ENCODE data around the gene TRPM4. TPM values are rescaled to one million over a fixed set of nuclear protein-coding genes. Genes with fewer than 3 reads are reported as not detected.
A peak's percentile ranks its signal among the peaks of the same experiment; 100 is the strongest.

TRPM4 gene
- total and polyA plus RNA-seq, 2 of the 13 experiments (the other 11 are each of a cell fraction or from before 2014, with no cell fraction given) = 1.9 to 4.3 TPM

DNA sequence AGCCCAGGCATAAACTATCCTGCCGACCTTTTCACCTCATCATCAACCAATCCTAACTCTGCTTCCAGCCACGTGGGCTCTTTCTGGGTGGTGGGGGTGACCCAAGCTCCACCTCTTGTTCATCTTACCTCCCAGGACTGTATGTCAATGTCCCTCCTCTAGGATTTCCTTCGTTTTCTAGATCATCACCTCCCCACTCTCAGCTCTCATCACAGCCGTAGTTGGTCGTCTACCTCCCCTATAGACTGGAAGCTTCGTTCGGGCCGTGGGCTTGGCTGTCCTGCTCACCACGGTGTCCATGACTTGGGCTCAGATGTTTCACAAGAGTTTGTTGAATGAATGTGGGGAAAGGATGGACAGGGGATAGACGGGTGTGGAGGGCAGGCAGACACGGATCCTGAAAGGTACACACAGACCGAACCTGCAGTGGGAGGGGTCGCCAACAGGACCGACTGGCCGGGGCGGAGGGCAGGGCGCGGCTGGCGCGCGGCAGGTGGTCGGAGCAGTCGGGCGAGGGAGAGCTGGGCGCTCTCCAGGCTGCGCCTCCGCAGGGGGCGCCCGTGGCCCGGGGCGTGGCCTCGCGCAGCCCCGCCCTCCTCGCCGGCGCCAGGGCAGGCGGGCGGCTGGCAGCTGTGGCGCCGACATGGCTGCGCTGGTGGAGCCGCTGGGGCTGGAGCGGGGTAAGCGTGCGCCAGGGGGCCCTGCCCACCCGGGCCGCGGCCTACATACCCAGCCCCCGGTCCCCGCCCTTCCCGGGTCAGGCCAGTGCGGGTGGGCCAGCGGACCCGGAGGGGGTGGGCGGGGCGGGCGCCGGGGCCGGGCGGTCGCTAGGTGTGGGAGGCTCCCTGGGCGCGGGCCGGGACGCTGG is 43.6 kb upstream of the TRPM4 start, which contains the start of gene LIN7B (continued):
- TF ChIP-seq, protein P1, sequence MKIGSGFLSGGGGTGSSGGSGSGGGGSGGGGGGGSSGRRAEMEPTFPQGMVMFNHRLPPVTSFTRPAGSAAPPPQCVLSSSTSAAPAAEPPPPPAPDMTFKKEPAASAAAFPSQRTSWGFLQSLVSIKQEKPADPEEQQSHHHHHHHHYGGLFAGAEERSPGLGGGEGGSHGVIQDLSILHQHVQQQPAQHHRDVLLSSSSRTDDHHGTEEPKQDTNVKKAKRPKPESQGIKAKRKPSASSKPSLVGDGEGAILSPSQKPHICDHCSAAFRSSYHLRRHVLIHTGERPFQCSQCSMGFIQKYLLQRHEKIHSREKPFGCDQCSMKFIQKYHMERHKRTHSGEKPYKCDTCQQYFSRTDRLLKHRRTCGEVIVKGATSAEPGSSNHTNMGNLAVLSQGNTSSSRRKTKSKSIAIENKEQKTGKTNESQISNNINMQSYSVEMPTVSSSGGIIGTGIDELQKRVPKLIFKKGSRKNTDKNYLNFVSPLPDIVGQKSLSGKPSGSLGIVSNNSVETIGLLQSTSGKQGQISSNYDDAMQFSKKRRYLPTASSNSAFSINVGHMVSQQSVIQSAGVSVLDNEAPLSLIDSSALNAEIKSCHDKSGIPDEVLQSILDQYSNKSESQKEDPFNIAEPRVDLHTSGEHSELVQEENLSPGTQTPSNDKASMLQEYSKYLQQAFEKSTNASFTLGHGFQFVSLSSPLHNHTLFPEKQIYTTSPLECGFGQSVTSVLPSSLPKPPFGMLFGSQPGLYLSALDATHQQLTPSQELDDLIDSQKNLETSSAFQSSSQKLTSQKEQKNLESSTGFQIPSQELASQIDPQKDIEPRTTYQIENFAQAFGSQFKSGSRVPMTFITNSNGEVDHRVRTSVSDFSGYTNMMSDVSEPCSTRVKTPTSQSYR (CRISPR knock-in tag; IDR thresholded peaks at IDR 0.05; ENCODE audit: borderline replicate concordance) = 0 out of 2 replicates have a peak, but pooled peaks have one; percentile 7
- peak; percentile 44; the same call in 1 of the 2 replicates for TF ChIP-seq GLI4 (CRISPR knock-in tag; IDR thresholded peaks at IDR 0.05; ENCODE audit: borderline replicate concordance)
- 0 out of 2 replicates have a peak, but pooled peaks have one; percentile 14 for TF ChIP-seq CEBPG (CRISPR knock-in tag; IDR thresholded peaks at IDR 0.05)
- 0 out of 2 replicates have a peak, but pooled peaks have one; percentile 48 for TF ChIP-seq MIER2 (CRISPR knock-in tag; IDR thresholded peaks at IDR 0.05)
- peak; percentile 30; the same call in 1 of the 2 replicates for TF ChIP-seq ELF3 (CRISPR knock-in tag; IDR thresholded peaks at IDR 0.05)
- TF ChIP-seq RORA (CRISPR knock-in tag; IDR thresholded peaks at IDR 0.05) = no peak
- peak; percentile 51 for TF ChIP-seq HNRNPLL (IDR thresholded peaks at IDR 0.05; ENCODE audit: low read depth, low read length, poor library complexity, severe bottlenecking)
- no peak for TF ChIP-seq ZNF570 (CRISPR knock-in tag; IDR thresholded peaks at IDR 0.05; ENCODE audit: borderline replicate concordance)
- 0 out of 2 replicates have a peak, but pooled peaks have one; percentile 14 for TF ChIP-seq ZSCAN25 (CRISPR knock-in tag; IDR thresholded peaks at IDR 0.05)
- peak; percentile 79; the same call in 1 of the 2 replicates for TF ChIP-seq HINFP (CRISPR knock-in tag; IDR thresholded peaks at IDR 0.05; ENCODE audit: low read depth)
- TF ChIP-seq, protein P2, sequence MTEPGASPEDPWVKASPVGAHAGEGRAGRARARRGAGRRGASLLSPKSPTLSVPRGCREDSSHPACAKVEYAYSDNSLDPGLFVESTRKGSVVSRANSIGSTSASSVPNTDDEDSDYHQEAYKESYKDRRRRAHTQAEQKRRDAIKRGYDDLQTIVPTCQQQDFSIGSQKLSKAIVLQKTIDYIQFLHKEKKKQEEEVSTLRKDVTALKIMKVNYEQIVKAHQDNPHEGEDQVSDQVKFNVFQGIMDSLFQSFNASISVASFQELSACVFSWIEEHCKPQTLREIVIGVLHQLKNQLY (CRISPR knock-in tag; IDR thresholded peaks at IDR 0.05) = no peak
- no peak for TF ChIP-seq DR1 (CRISPR knock-in tag; IDR thresholded peaks at IDR 0.05)
- TF ChIP-seq ZNF235 (CRISPR knock-in tag; IDR thresholded peaks at IDR 0.05; ENCODE audit: borderline replicate concordance) = no peak
- no peak for TF ChIP-seq ZKSCAN1 (IDR thresholded peaks at IDR 0.05; ENCODE audit: low read length)
- TF ChIP-seq ZNF761 (CRISPR knock-in tag; conservative IDR thresholded peaks at IDR 0.05) = no peak
- peak; percentile 67; the same call in 1 of the 2 replicates for TF ChIP-seq PATZ1 (CRISPR knock-in tag; IDR thresholded peaks at IDR 0.05)
- TF ChIP-seq MAZ (IDR thresholded peaks at IDR 0.05; ENCODE audit: borderline replicate concordance, low read depth, low read length) = 0 out of 2 replicates have a peak, but pooled peaks have one; percentile 40
- TF ChIP-seq MAZ (CRISPR knock-in tag; IDR thresholded peaks at IDR 0.05; ENCODE audit: low read depth) = peak; percentile 72; the same call in 1 of the 2 replicates
- TF ChIP-seq TBP (CRISPR knock-in tag; IDR thresholded peaks at IDR 0.05) = no peak; the same call in 1 of the 2 replicates
- no peak for TF ChIP-seq ZSCAN22 (CRISPR knock-in tag; IDR thresholded peaks at IDR 0.05)
- peak; percentile 43; the same call in 1 of the 2 replicates for TF ChIP-seq HDAC2 (CRISPR knock-in tag; IDR thresholded peaks at IDR 0.05)
- TF ChIP-seq ONECUT2 (CRISPR knock-in tag; IDR thresholded peaks at IDR 0.05) = no peak
- TF ChIP-seq SMAD9 (CRISPR knock-in tag; IDR thresholded peaks at IDR 0.05) = peak; percentile 81; the same call in 1 of the 2 replicates

Data from HepG2 (cell line).